Activated gamma-delta T cell treated with anti-CD3 and anti-CD28 coated beads, Interleukin-2, amount 50 U/mL, for 16 hours (primary cell): ENCODE measurements around the gene PRKCQ.
"Not testable (repeated sequence)": the region's sequence is repeated elsewhere in the genome, so short reads cannot be mapped to it uniquely, and the experiment has no call there.

Experiments used
- DNase-seq: peaks from one replicate; pipeline ENCODE4 v3.0.0-alpha.2; 2020; ENCODE audit warnings: low read depth

The PRKCQ gene

DNA sequence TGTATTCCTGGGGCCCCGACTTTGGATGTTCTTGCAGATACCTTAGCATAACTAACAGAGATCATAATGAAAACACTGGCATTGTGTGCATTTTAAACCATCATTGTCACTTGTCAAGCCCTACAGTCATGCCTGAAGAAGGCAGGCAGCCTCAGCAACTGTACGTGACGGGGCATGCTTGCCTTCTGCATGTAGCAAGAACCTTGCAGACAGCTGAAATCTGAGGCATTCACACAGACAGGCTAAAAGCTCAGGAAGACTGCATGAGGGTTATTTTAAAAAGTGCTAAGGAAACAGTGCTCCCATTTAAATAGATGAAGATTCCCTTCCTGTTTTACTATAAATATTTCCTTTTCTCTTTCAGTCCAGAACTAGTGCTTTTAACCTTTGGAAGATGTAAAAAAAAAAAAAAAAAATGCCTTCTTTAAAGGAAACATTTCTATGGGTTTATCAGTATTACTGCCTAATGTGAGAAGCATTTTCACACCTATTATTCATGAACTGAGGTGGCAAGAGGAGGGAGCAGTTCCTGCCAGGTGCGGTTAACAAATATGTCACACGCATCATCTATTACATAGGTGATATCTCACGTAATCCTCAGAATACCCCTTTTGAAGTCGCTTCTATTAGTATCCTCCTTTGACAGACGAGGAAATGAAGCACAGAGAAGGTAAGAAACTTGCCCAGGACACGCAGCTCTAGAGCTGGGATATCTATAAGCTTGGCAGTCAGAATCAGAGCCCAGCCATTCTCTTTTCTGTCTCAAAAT is 88.1 kb downstream of the PRKCQ start:
- DNase-seq: no peak

DNA sequence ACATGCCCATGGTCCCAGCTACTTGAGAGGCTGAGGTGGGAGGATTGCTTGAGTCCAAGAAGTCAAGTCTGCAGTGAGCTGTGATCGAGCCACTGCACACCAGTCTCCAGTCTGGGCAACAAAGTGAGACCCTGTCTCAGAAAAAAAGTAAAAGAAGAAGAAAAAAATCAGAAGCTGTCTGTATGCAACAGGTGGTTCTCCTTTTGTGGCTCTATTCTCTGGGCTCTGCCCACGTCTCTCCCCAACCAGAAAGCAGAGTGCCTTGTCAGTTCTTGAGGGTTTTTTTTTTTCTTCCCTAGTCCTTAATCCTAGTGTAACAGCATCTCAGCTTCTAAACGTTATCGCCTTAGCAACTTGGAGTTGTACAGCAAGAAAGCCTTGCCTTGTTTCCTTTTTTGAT is 89.5 kb downstream of the PRKCQ start:
- DNase-seq: no peak

DNA sequence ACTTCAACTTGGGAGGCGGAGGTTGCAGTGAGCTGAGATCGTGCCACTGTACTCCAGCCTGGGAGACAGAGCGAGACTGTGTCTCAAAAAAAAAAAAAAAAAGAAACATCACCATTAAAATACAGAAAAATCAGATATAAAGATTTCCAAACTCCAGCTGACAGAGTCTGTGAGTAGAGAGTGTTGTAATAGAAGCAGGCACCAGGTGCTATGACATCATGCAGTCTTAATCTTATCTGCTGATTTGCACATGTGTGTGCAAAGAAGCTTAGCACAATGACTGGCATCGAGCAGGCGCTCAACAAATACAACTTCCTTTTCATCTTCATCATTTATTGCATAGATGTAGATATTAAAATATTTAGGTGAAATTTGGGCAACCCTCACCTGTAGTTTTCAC is 92.2 kb downstream of the PRKCQ start:
- DNase-seq: no peak

DNA sequence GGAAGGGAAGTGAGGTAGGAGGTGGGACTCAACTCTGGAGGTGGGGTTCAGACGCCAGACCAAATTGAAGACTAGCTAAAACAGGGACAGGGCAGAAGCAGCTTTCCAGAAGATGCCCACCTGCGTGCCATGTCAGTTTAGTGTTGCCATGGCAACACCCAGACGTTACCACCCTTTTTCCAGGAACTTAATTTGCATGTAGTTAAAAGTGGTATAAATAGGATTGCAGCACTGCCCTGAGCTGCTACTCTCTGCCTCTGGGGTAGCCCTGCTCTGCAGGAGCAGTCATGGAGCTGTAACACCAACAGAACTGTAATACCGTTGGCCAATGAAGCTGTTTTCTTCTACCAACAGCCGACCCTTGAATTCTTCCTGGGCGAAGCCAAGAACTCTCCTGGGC is 93.8 kb downstream of the PRKCQ start:
- no peak for DNase-seq

DNA sequence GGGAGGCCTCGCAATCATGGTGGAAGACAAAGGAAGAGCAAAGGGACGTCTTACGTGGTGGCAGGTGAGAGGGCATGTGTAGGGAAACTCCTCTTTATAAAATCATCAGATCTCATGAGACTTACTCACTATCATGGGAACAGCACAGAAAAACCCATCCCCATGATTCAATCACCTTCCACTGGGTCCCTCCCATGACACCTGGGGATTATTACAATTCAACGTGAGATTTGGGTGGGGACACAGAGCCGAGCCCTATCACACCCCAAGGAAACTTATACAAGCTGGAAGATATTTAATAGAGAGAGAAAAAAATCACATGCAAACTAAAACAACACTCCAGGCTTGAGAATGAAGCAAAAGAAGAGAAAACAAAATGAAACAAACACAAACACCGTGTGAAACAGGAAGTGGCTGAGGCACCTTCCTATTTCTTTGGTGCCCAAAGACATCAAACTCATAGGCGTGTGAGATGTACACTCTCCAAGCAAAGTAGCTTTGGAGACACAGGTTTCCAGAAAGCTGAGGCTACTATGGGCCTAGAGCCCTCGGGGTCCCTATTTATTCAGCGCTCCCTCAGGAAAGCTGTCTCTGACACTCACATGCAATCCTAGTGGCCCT is 97.2 kb downstream of the PRKCQ start:
- DNase-seq: no peak

DNA sequence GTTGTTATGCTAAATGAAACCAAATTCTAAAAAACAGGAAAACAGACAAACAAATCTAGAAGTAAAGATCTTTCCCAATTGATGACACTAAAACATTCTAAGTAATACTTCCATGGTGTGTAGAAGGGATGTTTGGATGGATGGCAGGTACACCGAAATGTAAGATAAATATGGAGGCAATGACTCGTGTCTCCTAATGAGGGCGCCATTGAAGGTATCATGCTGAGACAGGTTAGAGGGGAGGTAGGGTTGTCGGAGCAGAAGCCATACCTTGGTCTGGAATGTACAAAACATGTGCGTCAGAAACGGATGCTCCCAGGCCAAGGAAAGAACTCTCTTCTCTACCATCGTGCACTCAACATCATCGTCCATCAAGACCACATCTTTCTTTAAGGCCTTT is 101.4 kb downstream of the PRKCQ start:
- DNase-seq: no peak

DNA sequence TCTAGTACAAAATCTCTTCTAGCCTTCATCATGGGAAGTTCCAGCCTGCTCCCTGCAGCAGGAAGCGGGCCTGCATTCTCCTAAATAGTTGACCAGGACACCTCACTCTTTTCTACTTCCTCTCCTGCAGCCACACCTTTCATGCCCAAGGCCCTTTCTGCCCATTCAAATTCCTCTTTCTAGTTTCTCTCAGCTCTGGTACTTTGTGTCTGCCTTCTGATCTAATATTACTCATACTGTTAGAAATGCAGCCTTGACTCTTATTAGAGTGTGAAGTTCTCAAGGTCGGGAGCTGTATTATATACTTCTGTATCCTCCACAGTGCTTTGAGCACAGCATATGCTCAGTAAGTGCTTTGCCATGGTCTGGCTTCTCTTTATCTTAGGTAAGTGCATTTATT is 103.1 kb downstream of the PRKCQ start:
- DNase-seq: no peak

DNA sequence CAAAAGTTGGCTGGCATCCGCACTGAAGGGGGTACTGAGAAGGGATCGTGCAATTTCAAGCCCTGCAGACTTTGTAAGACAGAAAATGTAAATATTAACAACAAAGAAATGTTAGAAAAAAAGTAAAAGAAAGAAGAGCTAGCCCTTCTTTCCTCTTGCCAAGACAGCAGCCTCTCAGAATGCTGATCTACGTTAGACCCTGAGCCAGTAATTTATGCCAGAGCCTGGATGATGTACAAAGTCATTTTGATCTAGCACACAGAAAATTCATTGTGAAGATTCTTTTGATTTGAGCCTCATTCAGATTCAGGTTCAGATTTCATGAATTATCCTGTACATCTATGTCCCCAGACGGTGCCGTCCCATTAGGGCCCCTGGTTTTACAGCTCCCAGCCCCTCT is 105.2 kb downstream of the PRKCQ start:
- no peak for DNase-seq

DNA sequence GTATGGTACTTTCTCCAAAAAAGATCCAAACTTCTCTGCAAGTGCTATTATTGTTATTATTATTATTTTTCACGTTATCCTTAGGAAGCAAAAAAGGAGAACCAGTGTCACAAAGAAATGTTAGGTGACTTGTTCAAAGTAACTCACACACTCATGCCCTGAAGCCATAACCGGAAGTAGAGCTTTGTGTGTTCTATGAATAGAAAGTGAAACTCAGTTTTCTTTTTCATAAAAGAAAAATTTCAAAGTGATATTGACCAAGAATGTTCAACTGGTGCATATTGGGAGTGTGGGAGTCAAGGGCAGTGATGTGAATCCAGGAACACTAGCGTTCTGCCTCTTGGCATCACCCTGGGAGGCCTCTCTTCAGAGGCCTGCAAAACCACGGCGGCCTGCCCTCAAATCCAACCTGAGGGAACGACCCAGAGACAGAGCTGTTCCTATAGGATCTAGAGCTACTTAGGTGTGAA is 106.1 kb downstream of the PRKCQ start:
- no peak for DNase-seq

DNA sequence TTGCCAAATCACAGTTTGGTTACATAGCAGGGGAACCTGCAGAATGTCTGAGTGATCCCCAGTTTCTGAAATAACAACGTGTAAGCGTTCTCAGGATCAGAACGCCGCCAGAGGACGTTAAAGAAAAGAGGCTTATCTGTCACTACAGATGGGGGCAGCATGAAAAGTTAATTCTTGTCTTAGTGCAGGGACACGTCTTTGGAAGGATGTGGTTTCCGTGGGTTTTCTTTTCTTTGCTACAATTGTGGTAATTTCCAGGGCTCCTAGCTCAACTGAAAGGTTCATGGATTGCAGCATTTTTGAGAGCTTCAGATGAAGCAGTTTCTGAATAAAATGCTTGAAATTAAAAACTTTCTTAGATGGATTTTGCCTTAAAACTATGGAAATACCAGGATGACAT is 106.6 kb downstream of the PRKCQ start:
- DNase-seq: peak; percentile 37

DNA sequence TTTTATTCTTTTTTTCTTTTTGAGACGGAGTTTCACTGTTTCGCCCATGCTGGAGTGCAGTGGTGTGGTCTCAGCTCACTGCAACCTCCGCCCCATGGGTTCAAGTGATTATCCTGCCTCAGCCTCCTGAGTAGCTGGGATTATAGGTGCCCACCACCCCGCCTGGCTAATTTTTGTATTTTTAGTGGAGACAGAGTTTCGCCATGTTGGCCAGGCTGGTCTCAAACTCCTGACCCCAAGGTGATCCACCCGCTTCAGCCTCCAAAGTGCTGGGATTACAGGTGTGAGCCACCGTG is 107.4 kb downstream of the PRKCQ start:
- not testable (repeated sequence) for DNase-seq

DNA sequence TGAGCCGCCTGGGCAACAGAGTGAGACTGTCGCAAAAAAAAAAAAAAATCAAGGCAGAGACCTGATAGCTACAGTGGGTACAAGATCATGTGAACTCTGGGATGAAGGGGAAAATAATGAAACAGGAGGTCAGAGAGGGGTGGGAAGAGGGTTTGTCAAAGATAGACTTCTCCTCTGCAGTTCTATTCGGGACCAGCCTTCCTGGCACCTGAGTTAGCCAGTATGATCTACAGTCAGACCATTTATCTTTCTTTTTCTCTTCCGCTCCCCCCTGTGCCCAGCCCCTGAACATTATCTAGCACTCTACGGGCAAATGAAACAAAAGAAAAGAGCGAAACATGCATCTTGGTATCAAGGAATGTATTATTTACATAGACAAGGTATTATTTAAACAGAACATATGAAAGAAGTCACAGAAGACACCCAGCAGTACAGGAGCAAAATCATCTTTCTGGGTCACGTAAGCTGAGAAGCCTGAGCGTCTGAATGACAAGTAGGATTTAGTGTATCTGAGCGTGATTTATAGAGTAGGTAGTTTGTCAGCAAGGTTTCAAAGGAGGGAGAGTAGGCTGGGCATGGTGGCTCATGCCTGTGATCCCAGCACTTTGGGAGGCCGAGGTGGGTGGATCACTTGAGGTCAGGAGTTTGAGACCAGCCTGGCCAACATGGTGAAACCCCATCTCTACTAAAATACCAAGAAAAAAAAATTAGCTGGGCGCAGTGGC is 109.0 kb downstream of the PRKCQ start:
- no peak for DNase-seq

DNA sequence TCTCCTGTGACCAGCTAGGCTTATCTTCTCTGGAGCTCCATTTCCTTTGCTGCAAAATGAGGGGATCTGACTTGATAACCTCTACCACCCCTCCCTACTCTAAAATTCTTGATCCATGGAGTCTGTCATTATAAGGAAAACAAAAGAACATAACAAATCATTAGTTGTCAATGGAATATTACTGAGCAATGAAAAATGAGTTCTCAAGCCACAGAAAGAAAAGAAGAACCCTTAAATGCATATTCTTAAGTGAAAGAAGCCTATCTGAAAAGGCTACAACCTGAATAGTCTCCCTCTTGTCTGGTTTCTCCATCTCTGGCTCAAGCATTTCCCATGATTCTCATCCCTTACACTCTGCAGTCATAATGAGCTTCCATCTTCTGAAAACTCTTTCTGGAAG is 110.4 kb downstream of the PRKCQ start:
- DNase-seq: no peak

DNA sequence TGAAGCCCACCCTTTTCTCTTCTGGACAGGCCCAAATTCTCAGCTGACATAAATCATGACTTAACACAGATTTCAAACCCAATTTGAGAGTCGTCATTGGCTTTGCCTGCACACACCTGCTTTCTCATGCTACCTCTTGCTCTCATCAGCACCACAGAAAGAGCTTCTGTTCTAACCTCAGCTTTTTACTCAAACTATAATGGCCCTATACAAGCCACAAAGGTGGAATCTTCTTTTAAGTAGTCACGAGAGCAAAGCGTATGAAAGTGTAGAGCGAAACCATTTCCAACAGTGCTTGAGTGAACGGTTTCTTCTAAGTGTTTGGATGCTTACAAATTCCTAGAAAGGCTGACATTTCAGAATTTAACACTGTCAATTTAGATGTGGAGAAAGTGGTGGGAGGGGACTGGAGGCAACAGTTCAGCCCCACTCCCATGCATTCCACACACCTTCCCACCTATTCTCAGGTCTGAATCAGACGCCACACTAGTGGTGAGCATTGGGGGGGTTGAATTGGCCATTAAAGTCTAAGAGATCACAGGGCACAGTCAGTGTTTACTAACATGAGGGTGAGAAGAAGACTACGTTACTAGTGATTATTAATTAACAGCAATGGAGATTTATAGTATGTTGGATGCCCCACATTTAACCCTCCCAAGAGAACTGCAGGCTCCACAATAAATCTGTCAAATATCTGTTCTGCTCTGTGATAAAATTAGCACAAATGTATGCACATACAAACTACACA is 114.0 kb downstream of the PRKCQ start:
- no peak for DNase-seq

DNA sequence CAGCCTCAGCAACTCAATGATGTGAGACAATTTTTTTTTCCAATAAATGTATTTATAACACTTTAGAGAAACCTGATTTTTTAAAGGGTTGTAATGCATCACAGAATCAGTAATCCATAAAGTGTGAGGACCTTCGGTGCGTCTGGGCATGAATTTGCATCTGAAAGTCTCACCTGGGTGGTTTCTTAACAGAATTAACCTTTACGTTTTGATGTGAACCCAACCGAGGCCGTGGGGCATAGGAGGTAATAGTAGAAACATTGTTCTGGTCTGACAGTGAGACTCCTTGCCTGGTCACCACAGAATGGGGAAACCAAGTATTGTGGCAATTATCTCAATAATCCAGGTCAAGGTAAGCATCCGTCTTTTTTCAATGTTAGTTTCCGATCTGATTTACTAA is 114.6 kb downstream of the PRKCQ start:
- no peak for DNase-seq

DNA sequence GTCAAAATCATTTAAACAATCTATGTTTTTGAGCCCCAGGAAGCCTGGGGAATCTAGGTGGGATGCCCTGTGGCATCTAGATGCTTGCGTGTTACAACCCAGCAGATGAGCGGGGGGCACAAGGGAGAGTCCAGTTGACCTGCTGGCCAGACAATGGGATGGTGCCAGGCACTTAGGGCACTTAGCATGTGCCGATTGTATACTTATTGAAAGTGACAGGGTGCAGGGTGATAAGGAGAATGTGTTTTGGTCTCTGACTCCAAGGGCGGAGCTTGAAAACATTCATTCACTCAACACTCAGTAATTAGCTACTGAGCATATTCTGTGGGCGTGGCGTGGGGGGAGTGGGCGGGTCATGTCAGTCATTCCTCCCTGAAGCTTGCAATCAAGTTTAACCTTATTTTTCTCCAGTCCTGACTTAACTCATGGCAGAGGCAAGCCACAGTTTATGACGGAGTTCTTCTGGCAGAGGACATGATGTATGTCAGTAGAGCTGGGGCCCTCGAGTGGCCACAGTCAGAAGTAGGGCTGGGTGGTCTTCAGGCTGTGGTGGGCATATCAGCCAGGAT is 115.1 kb downstream of the PRKCQ start:
- no peak for DNase-seq

DNA sequence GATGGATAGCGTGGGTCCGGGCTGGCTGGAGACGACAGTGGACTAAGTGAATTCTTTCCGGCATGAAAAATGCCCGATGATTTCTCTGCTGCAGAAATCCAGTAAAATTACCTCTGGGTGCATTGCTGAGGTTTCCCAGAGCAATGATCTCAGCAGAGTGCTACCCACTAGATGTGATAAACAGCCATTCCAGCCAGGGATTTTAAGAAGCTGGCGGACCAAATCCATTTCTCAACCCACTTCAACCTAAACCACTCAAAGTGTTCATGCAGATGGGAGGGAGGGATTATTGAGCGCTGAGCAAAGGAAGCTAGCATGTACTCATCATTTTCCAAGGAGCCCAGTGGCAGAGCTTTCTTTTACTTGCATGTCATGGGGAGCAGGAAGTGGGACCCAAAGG is 116.7 kb downstream of the PRKCQ start:
- DNase-seq: no peak

DNA sequence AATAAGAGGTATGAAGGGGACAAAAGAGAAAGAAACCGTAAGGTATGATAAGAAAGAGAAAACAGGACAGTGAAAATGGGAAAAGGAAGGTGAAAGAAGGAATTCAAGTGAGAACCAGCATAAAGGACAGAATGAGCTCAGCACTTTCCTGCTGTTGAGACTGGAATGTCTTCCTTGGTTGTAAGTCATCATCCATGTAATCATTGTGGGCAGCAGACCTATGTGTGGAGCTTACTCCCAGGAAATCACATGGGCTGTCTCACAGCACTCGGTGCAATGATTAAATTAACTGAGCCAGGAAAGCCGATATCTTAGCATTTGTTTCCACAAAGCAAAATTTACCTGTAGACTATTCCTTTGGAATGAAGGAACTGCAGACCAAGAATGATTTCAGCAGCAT is 118.1 kb downstream of the PRKCQ start:
- DNase-seq: no peak

DNA sequence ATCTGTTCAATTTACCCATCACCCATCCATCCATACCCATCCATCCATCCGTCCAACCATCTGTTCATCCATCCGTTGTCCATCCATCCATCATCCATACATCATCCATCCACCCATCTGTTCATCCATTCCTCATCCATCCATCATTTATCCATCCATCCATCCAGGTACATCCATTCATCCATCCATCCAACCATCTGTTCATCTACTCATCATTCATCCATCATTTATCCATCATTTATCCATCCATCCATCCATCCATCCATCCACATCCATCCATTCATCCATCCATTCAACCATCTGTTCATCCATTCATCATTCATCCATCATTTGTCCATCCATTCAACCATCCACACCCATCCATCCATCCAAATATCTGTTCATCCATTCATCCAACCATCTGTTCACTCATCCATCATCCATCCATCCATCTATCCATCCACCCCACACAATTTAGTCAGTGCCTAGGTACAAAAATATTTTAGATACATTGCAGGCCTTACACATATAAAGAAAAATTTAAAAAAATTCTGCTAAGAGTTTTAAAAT is 119.1 kb downstream of the PRKCQ start:
- DNase-seq: no peak

DNA sequence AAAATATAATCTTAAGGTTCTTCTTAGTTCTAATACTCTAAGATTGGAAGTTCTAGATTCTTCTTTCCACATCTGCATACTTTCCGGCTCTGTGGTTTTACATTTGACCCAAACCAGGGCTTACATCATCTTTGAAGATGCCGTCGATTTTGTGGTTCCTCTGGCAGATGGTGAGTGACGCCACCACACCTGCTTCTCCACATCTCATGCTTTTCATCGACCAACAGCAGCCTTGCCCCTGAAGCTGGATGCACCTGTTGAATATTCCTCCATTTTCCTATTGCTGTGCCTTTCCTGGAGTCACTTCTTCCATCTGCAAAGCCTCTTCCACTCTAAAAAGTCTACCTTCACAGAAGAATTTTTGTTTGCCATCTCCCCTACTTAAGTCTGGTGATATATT is 121.3 kb downstream of the PRKCQ start:
- DNase-seq: no peak

DNA sequence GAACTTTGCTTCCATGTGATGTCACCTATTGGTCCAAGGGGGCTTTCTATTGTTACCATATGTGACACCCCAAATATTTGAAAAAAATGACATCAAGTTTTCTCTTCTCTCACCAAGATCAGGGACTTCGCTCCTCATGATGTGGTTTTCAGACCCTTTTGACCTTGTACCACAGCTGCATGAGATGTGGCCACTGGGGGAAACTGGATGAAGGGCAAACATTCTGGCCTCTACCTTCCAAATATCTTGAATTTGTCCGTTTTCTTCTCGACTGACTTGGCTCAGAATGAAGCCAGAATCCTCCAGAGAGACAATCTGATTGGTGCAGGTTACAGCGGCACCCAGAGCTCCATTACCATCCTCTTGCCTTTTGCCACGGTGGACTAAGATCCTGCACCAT is 122.7 kb downstream of the PRKCQ start:
- no peak for DNase-seq

DNA sequence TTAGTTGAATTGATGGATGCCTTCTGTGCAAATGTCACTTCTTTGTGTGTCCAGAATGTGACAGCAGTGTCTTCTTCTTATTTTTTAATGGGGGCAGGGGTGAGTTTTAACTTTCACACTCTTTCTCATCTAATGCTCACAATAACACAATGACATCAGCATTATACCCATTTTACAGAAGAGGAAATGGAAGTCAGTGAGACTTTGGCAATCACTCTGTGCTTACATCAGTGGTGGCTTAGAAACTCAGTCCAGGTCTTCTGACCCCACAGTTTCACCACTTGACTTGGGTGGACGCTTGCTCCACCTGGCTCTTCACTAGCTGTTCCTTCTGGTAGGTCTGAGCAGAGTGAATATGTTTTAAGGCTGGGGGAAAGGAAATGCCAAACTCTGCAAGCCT is 124.0 kb downstream of the PRKCQ start:
- DNase-seq: no peak
